Measurements from ENCODE around the gene SPEF2. TPM values are rescaled to one million over a fixed set of nuclear protein-coding genes. Genes with fewer than 3 reads are reported as not detected.

SPEF2 gene
- 5.5 and 5.8 TPM in 2 replicates for total RNA-seq

GRCh38 chr5:35617435-35618303, at the start of gene SPEF2:
SPEF2 (plus strand) TSS chr5:35617863; CDS start chr5:35617998, 135 bp downstream.
- peaks cover 23% of the 10 kb centered on the region for H3K4me1 Mint-ChIP-seq
- DNase-seq, result peak; percentile 93

GRCh38 chr5:35575578-35575977, 42.1 kb upstream of the SPEF2 start:
- DNase-seq, result no peak
- peaks cover 8% of the 10 kb centered on the region for H3K27me3 Mint-ChIP-seq
- H3K9me3 Mint-ChIP-seq, result no peaks in the 10 kb centered on the region
- H3K27ac Mint-ChIP-seq, result no peak overlapping the region
- H3K36me3 Mint-ChIP-seq (ENCODE audit: low read depth), result no peaks in the 10 kb centered on the region
- no peak overlapping the region for H3K4me3 Mint-ChIP-seq
- H3K4me1 Mint-ChIP-seq, result no peaks in the 10 kb centered on the region
- intact Hi-C loops (cut with micrococcal nuclease), result no loop called here

More at GRCh38 chr5:35617435-35618303, at the start of gene SPEF2:
- intact Hi-C loops (cut with micrococcal nuclease), result loop anchor here (1.0 to 10.0 kb wide), 6 partner anchors 55 to 1257 kb away; partner anchors contain the start of genes BRIX1, IL7R, NIPBL and RAD1
- Mint-ChIP-seq H3K36me3 (ENCODE audit: low read depth) (peaks cover 8% of the 10 kb centered on the region), H3K9me3 (peaks cover 18% of the 10 kb centered on the region), H3K4me3 (peak within 1 kb of the TSS; percentile 87), H3K27me3 (no peaks in the 10 kb centered on the region), H3K27ac (peak within 1 kb of the TSS; percentile 89)

GRCh38 chr5:35587419-35587818, 30.2 kb upstream of the SPEF2 start:
- Mint-ChIP-seq H3K27ac (no peak overlapping the region), H3K9me3 (peaks cover 3% of the 10 kb centered on the region), H3K36me3 (ENCODE audit: low read depth) (no peaks in the 10 kb centered on the region), H3K4me1 (no peaks in the 10 kb centered on the region), H3K27me3 (peaks cover 38% of the 10 kb centered on the region), H3K4me3 (no peak overlapping the region)
- intact Hi-C loops (cut with micrococcal nuclease), result no loop called here
- DNase-seq, result no peak

GRCh38 chr5:35593338-35593737, 24.3 kb upstream of the SPEF2 start:
- Mint-ChIP-seq H3K36me3 (ENCODE audit: low read depth) (no peaks in the 10 kb centered on the region), H3K4me1 (no peaks in the 10 kb centered on the region), H3K27ac (no peak overlapping the region), H3K9me3 (peaks cover 7% of the 10 kb centered on the region), H3K27me3 (peaks cover 21% of the 10 kb centered on the region), H3K4me3 (no peak overlapping the region)
- intact Hi-C loops (cut with micrococcal nuclease), result no loop called here
- DNase-seq, result no peak

GRCh38 chr5:35598707-35599370, 18.8 kb upstream of the SPEF2 start:
- H3K36me3 Mint-ChIP-seq (ENCODE audit: low read depth), result no peaks in the 10 kb centered on the region
- peaks cover 9% of the 10 kb centered on the region for H3K27me3 Mint-ChIP-seq
- DNase-seq, result no peak
- no peak overlapping the region for H3K4me3 Mint-ChIP-seq
- H3K27ac Mint-ChIP-seq, result no peak overlapping the region
- intact Hi-C loops (cut with micrococcal nuclease), result no loop called here
- peaks cover 6% of the 10 kb centered on the region for H3K4me1 Mint-ChIP-seq
- peaks cover 13% of the 10 kb centered on the region for H3K9me3 Mint-ChIP-seq

- no peak overlapping the region for H3K4me3 Mint-ChIP-seq
- peaks cover 6% of the 10 kb centered on the region for H3K4me1 Mint-ChIP-seq
- no peak overlapping the region for H3K27ac Mint-ChIP-seq
- no peak for DNase-seq
- intact Hi-C loops (cut with micrococcal nuclease), result no loop called here
- H3K36me3 Mint-ChIP-seq (ENCODE audit: low read depth), result no peaks in the 10 kb centered on the region
- peaks cover 13% of the 10 kb centered on the region for H3K27me3 Mint-ChIP-seq
- peaks cover 20% of the 10 kb centered on the region for H3K9me3 Mint-ChIP-seq
Observed at GRCh38 chr5:35600591-35600990, 17.1 kb upstream of the SPEF2 start.

GRCh38 chr5:35608881-35609779, 8.5 kb upstream of the SPEF2 start:
- no peaks in the 10 kb centered on the region for H3K4me1 Mint-ChIP-seq
- no peak for DNase-seq
- peaks cover 3% of the 10 kb centered on the region for H3K36me3 Mint-ChIP-seq (ENCODE audit: low read depth)
- H3K4me3 Mint-ChIP-seq, result no peak overlapping the region
- H3K9me3 Mint-ChIP-seq, result peaks cover 16% of the 10 kb centered on the region
- H3K27ac Mint-ChIP-seq, result no peak overlapping the region
- peaks cover 10% of the 10 kb centered on the region for H3K27me3 Mint-ChIP-seq
- intact Hi-C loops (cut with micrococcal nuclease), result no loop called here

GRCh38 chr5:35617060-35617434, 616 bp upstream of the SPEF2 start:
- H3K4me3 Mint-ChIP-seq, result peak overlapping the region; percentile 87
- H3K27me3 Mint-ChIP-seq, result no peaks in the 10 kb centered on the region
- no peak for DNase-seq
- peak overlapping the region; percentile 89 for H3K27ac Mint-ChIP-seq
- intact Hi-C loops (cut with micrococcal nuclease), result loop anchor here (1.0 to 10.0 kb wide), 6 partner anchors 55 to 1258 kb away; partner anchors contain the start of genes BRIX1, IL7R, NIPBL and RAD1
- peaks cover 8% of the 10 kb centered on the region for H3K36me3 Mint-ChIP-seq (ENCODE audit: low read depth)
- peaks cover 18% of the 10 kb centered on the region for H3K9me3 Mint-ChIP-seq
- peaks cover 23% of the 10 kb centered on the region for H3K4me1 Mint-ChIP-seq

- peaks cover 28% of the 10 kb centered on the region for H3K4me1 Mint-ChIP-seq
- intact Hi-C loops (cut with micrococcal nuclease), result loop anchor here (5.0 to 10.0 kb wide), 4 partner anchors 54 to 1257 kb away; partner anchors contain the start of genes BRIX1, NIPBL and RAD1
- peaks cover 7% of the 10 kb centered on the region for H3K36me3 Mint-ChIP-seq (ENCODE audit: low read depth)
- no peaks in the 10 kb centered on the region for H3K27me3 Mint-ChIP-seq
- peaks cover 17% of the 10 kb centered on the region for H3K9me3 Mint-ChIP-seq
- peak overlapping the region; percentile 87 for H3K4me3 Mint-ChIP-seq
- H3K27ac Mint-ChIP-seq, result peak overlapping the region; percentile 23
- no peak for DNase-seq
Observed at GRCh38 chr5:35618304-35618636, 607 bp downstream of the SPEF2 start.

GRCh38 chr5:35618781-35619180, 1.1 kb downstream of the SPEF2 start:
- no peak for DNase-seq
- Mint-ChIP-seq H3K27me3 (no peaks in the 10 kb centered on the region), H3K4me1 (peaks cover 29% of the 10 kb centered on the region), H3K9me3 (peaks cover 12% of the 10 kb centered on the region), H3K27ac (peak overlapping the region; percentile 22), H3K4me3 (peak overlapping the region; percentile 87), H3K36me3 (ENCODE audit: low read depth) (peaks cover 4% of the 10 kb centered on the region)
- intact Hi-C loops (cut with micrococcal nuclease), result loop anchor here (5.0 to 10.0 kb wide), 4 partner anchors 54 to 1256 kb away; partner anchors contain the start of genes BRIX1, NIPBL and RAD1

GRCh38 chr5:35622974-35623373, 5.3 kb downstream of the SPEF2 start:
- Mint-ChIP-seq H3K36me3 (ENCODE audit: low read depth) (no peaks in the 10 kb centered on the region), H3K27me3 (no peaks in the 10 kb centered on the region), H3K4me3 (no peak overlapping the region), H3K27ac (no peak overlapping the region), H3K9me3 (no peaks in the 10 kb centered on the region), H3K4me1 (peaks cover 27% of the 10 kb centered on the region)
- intact Hi-C loops (cut with micrococcal nuclease), result no loop called here
- no peak for DNase-seq

- Mint-ChIP-seq H3K4me1 (peaks cover 18% of the 10 kb centered on the region), H3K36me3 (ENCODE audit: low read depth) (peaks cover 4% of the 10 kb centered on the region), H3K4me3 (no peak overlapping the region), H3K9me3 (no peaks in the 10 kb centered on the region), H3K27ac (no peak overlapping the region), H3K27me3 (no peaks in the 10 kb centered on the region)
- intact Hi-C loops (cut with micrococcal nuclease), result no loop called here
- DNase-seq, result no peak
Observed at GRCh38 chr5:35623991-35624390, 6.3 kb downstream of the SPEF2 start.

- intact Hi-C loops (cut with micrococcal nuclease), result no loop called here
- H3K36me3 Mint-ChIP-seq (ENCODE audit: low read depth), result peaks cover 17% of the 10 kb centered on the region
- H3K27ac Mint-ChIP-seq, result no peak overlapping the region
- peaks cover 6% of the 10 kb centered on the region for H3K9me3 Mint-ChIP-seq
- H3K27me3 Mint-ChIP-seq, result no peaks in the 10 kb centered on the region
- no peak overlapping the region for H3K4me3 Mint-ChIP-seq
- DNase-seq, result no peak
- peaks cover 17% of the 10 kb centered on the region for H3K4me1 Mint-ChIP-seq
Observed at GRCh38 chr5:35626108-35626507, 8.4 kb downstream of the SPEF2 start.
